NCI-H1092 treated with DMSO at 0.1 percent for 48 hours (cell line): Measurements from ENCODE around the gene SH3TC2.

Experiments used
- DNase-seq: peaks from one replicate; lab custom pipeline; 2025; lab: John Stamatoyannopoulos, UW

SH3TC2 gene

GRCh38 chr5:149060325-149060724, 2.5 kb downstream of the SH3TC2 start:
- DNase-seq: peak; percentile 21

GRCh38 chr5:149056616-149057165, 6.2 kb downstream of the SH3TC2 start:
- no peak for DNase-seq

GRCh38 chr5:149054416-149054815, 8.4 kb downstream of the SH3TC2 start:
- DNase-seq: no peak

GRCh38 chr5:149053072-149053695, 9.7 kb downstream of the SH3TC2 start:
- DNase-seq: no peak

- DNase-seq: no peak
These were observed 13.5 kb downstream of the SH3TC2 start for GRCh38 chr5:149049371-149049781.

- DNase-seq: no peak
These were observed 14.1 kb downstream of the SH3TC2 start for GRCh38 chr5:149048811-149049210.

GRCh38 chr5:149047462-149047861, 15.4 kb downstream of the SH3TC2 start:
- no peak for DNase-seq

GRCh38 chr5:149046196-149046829, 16.5 kb downstream of the SH3TC2 start:
- no peak for DNase-seq

GRCh38 chr5:149045089-149045460, 17.8 kb downstream of the SH3TC2 start:
- no peak for DNase-seq

- no peak for DNase-seq
These were observed 18.3 kb downstream of the SH3TC2 start for GRCh38 chr5:149044453-149045088.

GRCh38 chr5:149043641-149044040, 19.2 kb downstream of the SH3TC2 start:
- no peak for DNase-seq

- no peak for DNase-seq
These were observed 20.0 kb downstream of the SH3TC2 start for GRCh38 chr5:149042865-149043264.

- no peak for DNase-seq
These were observed 21.6 kb downstream of the SH3TC2 start for GRCh38 chr5:149041242-149041641.

GRCh38 chr5:149040421-149040820, 22.4 kb downstream of the SH3TC2 start:
- no peak for DNase-seq

- DNase-seq: no peak
These were observed 23.4 kb downstream of the SH3TC2 start for GRCh38 chr5:149039506-149039905.

GRCh38 chr5:149038336-149039080, 24.4 kb downstream of the SH3TC2 start:
- DNase-seq: no peak

- DNase-seq: no peak
These were observed 25.0 kb downstream of the SH3TC2 start for GRCh38 chr5:149037817-149038216.

- no peak for DNase-seq
These were observed 25.9 kb downstream of the SH3TC2 start for GRCh38 chr5:149036970-149037369.

GRCh38 chr5:149036168-149036567, 26.7 kb downstream of the SH3TC2 start:
- no peak for DNase-seq

- peak; percentile 41 for DNase-seq
These were observed 27.5 kb downstream of the SH3TC2 start for GRCh38 chr5:149035372-149035790.

GRCh38 chr5:149030838-149031397, 31.9 kb downstream of the SH3TC2 start:
- DNase-seq: no peak

- DNase-seq: no peak
These were observed 32.5 kb downstream of the SH3TC2 start for GRCh38 chr5:149030392-149030791.
